HL-60 (cell line): ENCODE measurements around the gene PLAGL1.

Experiments
- TF ChIP-seq, protein P1 (sequence below): IDR thresholded peaks from one replicate; pipeline ENCODE4 v1.5.1; 2011; ENCODE audit warnings: low read length, control low read depth, inconsistent platforms; ENCODE audit not compliant: insufficient read depth
- TF ChIP-seq, protein P2 (sequence below): IDR thresholded peaks from 2 replicates; pipeline ENCODE4 v1.6.1; 2012; ENCODE audit warnings: low read depth; ENCODE audit not compliant: insufficient replicate concordance

DNA sequence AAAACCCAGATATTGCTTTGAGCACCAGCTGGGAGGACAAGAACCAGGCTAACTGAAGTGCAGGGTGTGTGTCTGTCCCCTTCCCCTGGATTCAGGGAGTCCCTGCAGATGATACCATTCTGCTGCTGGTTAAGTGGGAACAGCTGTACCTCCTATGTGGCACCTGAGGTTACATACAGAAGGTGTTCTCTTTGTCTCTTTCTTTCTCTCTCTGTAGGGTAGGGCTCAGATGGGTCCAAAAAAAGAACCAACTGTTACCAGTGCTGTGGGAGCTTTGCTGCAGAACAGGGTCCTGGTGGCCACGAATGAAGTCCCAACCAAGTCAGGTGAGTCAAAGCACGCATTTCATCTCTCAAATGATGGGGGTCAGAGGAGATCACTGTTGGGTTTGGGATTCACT, 105.2 kb downstream of the PLAGL1 start:
- TF ChIP-seq, protein P1, sequence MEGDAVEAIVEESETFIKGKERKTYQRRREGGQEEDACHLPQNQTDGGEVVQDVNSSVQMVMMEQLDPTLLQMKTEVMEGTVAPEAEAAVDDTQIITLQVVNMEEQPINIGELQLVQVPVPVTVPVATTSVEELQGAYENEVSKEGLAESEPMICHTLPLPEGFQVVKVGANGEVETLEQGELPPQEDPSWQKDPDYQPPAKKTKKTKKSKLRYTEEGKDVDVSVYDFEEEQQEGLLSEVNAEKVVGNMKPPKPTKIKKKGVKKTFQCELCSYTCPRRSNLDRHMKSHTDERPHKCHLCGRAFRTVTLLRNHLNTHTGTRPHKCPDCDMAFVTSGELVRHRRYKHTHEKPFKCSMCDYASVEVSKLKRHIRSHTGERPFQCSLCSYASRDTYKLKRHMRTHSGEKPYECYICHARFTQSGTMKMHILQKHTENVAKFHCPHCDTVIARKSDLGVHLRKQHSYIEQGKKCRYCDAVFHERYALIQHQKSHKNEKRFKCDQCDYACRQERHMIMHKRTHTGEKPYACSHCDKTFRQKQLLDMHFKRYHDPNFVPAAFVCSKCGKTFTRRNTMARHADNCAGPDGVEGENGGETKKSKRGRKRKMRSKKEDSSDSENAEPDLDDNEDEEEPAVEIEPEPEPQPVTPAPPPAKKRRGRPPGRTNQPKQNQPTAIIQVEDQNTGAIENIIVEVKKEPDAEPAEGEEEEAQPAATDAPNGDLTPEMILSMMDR = no peak
- TF ChIP-seq, protein P2, sequence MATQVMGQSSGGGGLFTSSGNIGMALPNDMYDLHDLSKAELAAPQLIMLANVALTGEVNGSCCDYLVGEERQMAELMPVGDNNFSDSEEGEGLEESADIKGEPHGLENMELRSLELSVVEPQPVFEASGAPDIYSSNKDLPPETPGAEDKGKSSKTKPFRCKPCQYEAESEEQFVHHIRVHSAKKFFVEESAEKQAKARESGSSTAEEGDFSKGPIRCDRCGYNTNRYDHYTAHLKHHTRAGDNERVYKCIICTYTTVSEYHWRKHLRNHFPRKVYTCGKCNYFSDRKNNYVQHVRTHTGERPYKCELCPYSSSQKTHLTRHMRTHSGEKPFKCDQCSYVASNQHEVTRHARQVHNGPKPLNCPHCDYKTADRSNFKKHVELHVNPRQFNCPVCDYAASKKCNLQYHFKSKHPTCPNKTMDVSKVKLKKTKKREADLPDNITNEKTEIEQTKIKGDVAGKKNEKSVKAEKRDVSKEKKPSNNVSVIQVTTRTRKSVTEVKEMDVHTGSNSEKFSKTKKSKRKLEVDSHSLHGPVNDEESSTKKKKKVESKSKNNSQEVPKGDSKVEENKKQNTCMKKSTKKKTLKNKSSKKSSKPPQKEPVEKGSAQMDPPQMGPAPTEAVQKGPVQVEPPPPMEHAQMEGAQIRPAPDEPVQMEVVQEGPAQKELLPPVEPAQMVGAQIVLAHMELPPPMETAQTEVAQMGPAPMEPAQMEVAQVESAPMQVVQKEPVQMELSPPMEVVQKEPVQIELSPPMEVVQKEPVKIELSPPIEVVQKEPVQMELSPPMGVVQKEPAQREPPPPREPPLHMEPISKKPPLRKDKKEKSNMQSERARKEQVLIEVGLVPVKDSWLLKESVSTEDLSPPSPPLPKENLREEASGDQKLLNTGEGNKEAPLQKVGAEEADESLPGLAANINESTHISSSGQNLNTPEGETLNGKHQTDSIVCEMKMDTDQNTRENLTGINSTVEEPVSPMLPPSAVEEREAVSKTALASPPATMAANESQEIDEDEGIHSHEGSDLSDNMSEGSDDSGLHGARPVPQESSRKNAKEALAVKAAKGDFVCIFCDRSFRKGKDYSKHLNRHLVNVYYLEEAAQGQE = no peak
